Measurements from ENCODE around the gene BFSP1. TPM values are rescaled to one million over a fixed set of nuclear protein-coding genes. Genes with fewer than 3 reads are reported as not detected.
A peak's percentile ranks its signal among the peaks of the same experiment; 100 is the strongest.

The BFSP1 gene
- total and polyA plus RNA-seq, 2 of the 8 experiments (the other 6 are each of a cell fraction or from before 2014, with no cell fraction given) = 1.5 to 2.5 TPM

DNA sequence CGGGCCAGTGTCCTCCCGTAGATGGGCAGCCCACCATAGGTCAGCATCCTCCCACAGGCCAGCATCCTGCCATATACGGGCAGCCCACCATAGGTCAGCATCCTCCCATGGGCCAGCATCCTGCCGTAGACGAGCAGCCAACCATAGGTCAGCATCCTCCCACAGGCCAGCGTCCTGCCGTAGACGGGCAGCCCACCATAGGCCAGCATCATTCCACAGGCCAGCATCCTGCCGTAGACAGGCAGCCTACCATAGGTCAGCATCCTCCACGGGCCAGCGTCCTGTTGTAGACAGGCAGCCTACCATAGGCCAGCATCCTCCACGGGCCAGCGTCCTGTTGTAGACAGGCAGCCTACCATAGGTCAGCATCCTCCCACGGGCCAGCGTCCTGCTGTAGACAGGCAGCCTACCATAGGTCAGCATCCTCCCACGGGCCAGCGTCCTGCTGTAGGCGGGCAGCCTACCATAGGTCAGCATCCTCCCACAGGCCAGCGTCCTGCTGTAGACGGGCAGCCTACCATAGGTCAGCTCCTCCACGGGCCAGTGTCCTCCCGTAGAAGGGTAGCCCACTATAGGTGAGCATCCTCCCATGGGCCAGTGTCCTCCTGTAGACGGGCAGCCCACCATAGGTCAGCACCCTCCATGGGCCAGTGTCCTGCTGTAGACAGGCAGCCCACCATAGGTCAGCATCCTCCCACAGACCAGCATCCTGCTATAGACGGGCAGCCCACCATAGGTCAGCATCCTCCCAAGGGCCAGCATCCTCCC, 62.9 kb downstream of the BFSP1 start:
- Histone ChIP-seq H2BK120ac (replicated peaks; ENCODE audit: low read depth, low read length) (no peak overlapping the region), H3K4me1 (replicated peaks in 1 of 4; ENCODE audit: control insufficient read depth in 3 of 4, insufficient read depth in 4 of 4, low read length in 3 of 4) (no peaks in the 10 kb centered on the region), H3K9ac (replicated peaks in 1 of 4; ENCODE audit: extremely low read depth in 1 of 4, low read depth in 3 of 4, low read length in 3 of 4) (no peak overlapping the region), H3K79me1 (ENCODE audit: low read depth, low read length) (no peaks in the 10 kb centered on the region), H4K8ac (ENCODE audit: extremely low read depth, insufficient read depth, low read length) (peak overlapping the region; percentile 41), H3K4me3 (ENCODE audit: extremely low read depth in 1 of 4, insufficient read depth in 2 of 4, low read depth in 3 of 4, low read length in 4 of 4) (no peak overlapping the region), H2AK5ac (ENCODE audit: low read depth, low read length) (no peak overlapping the region), H2BK15ac (ENCODE audit: low read length) (no peak overlapping the region), H3K36me3 (ENCODE audit: control insufficient read depth in 2 of 4, insufficient read depth in 4 of 4, low read length in 3 of 4) (no peaks in the 10 kb centered on the region), H3K23ac (ENCODE audit: insufficient read length) (no peak overlapping the region), H3K4me2 (ENCODE audit: insufficient read depth in 1 of 2, low read depth in 2 of 2, low read length in 2 of 2) (no peak overlapping the region), H3K14ac (ENCODE audit: insufficient read length) (no peak overlapping the region), H3K27me3 (replicated peaks in 1 of 4; ENCODE audit: control insufficient read depth in 3 of 4, extremely low read depth in 1 of 4, insufficient read depth in 3 of 4, low read length in 3 of 4) (no peaks in the 10 kb centered on the region), H4K91ac (replicated peaks; ENCODE audit: insufficient read length, low read length) (no peak overlapping the region), H3K23me2 (ENCODE audit: low read depth, low read length) (no peaks in the 10 kb centered on the region), H3K79me2 (ENCODE audit: control insufficient read depth in 1 of 2, insufficient read depth in 2 of 2, low read length in 2 of 2) (no peaks in the 10 kb centered on the region), H4K5ac (ENCODE audit: insufficient read length, low read depth, low read length) (no peak overlapping the region), H3K18ac (ENCODE audit: extremely low read depth, low read length) (no peak overlapping the region), H3K56ac (replicated peaks; ENCODE audit: insufficient read length, low read depth, low read length) (no peak overlapping the region), H4K20me1 (replicated peaks in 1 of 2; ENCODE audit: control insufficient read depth in 1 of 2, insufficient read depth in 2 of 2, low read length in 2 of 2) (no peaks in the 10 kb centered on the region), H3K4ac (replicated peaks; ENCODE audit: insufficient read length, low read depth, low read length) (no peak overlapping the region), H3K27ac (ENCODE audit: low read depth, low read length) (no peak overlapping the region), H3K9me3 (ENCODE audit: insufficient read depth in 2 of 2, low read depth in 1 of 2, low read length in 1 of 2) (no peaks in the 10 kb centered on the region), H2BK5ac (ENCODE audit: low read depth, low read length) (no peak overlapping the region; the same call in 1 of the 2 replicates), H2BK12ac (ENCODE audit: low read depth, low read length) (no peak overlapping the region), H2AFZ (ENCODE audit: low read length) (no peak overlapping the region), H2BK20ac (ENCODE audit: low read length) (no peak overlapping the region)
- WGBS, 2 experiments (ENCODE audit: extremely low coverage in 1 of 2, insufficient coverage in 1 of 2, insufficient read length in 1 of 2, insufficient replicate concordance in 2 of 2, low coverage in 1 of 2, low lambda C conversion rate in 2 of 2, missing lambda C conversion rate in 1 of 2) = 82% methylated on average over 24 of the region's 24 CpGs; no CpG with 5 or more reads in 1 of the 2 experiments
- TF ChIP-seq EP300 (IDR thresholded peaks at IDR 0.05; ENCODE audit: borderline replicate concordance in 1 of 2, low read depth in 2 of 2, low read length in 2 of 2) (no peak), SP2 (IDR thresholded peaks at IDR 0.05; ENCODE audit: low read length) (no peak), SIRT6 (IDR thresholded peaks at IDR 0.05; ENCODE audit: low read length) (no peak), HDAC2 (IDR thresholded peaks at IDR 0.05; ENCODE audit: borderline replicate concordance in 1 of 2, low read depth in 2 of 2, low read length in 2 of 2) (no peak), GTF2F1 (IDR thresholded peaks at IDR 0.05; ENCODE audit: borderline replicate concordance, low read depth, low read length) (no peak), TEAD4 (IDR thresholded peaks at IDR 0.05; ENCODE audit: low read depth, low read length) (no peak), POLR2AphosphoS5 (IDR thresholded peaks at IDR 0.05; ENCODE audit: low read depth, low read length) (no peak)
- TF ChIP-seq, protein P1, sequence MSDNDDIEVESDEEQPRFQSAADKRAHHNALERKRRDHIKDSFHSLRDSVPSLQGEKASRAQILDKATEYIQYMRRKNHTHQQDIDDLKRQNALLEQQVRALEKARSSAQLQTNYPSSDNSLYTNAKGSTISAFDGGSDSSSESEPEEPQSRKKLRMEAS (IDR thresholded peaks at IDR 0.05) = no peak
- ChIA-PET CTCF (ENCODE audit: partially characterized antibody) (interaction anchor here (0.6 to 1.6 kb wide), 6 partner anchors 11 to 647 kb away, joined by 3 to 6 read pairs (median 3); no protein-coding TSS in a partner anchor), POLR2A (ENCODE audit: partially characterized antibody) (no interaction called here)
- FAIRE-seq = no peak
- peak in 1 of 2 experiments; percentile 30 for DNase-seq (ENCODE audit: low read depth in 1 of 2, low spot score in 2 of 2)
